ENCODE measurements around the gene C1QTNF9B. TPM values are rescaled to one million over a fixed set of nuclear protein-coding genes. Genes with fewer than 3 reads are reported as not detected.

The C1QTNF9B gene
- total RNA-seq, 1 donor from 2014 or later: 3.1 TPM

- no peak for ATAC-seq
- intact Hi-C loops (cut with DNase I): no loop called here
- no peak for DNase-seq (ENCODE audit: missing footprints)
These were observed 30.2 kb downstream of the C1QTNF9B start for GRCh38 chr13:23867027-23867491.

DNA sequence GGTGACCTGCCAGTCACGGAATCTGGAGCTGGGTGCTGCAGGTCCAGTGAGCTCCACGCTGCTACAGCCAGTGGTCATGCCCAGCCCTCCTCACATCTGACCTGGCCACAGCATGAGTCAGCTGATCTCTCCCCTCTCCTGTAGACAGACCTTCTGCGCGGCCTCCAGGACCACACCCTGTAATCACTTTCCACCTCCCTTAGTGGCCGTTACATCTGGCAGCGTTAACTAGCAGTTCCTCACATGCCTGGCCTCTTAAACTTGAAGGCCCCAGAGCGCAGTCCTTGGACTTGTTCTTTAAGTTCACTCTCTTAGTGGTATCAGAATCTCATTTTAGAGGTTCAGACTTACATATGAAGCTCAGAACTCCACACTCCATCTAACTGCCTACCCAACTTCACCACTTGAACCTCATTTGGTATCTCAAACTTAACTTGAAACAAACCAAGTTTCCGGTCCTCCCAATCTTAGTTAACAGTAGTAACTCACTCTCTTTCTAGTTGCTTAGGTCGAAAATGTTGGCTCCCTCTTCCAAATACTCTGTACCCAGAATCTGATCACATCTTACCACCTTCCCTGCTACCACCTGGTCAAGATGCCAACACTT is 30.8 kb downstream of the C1QTNF9B start:
- ATAC-seq (no peak), DNase-seq (ENCODE audit: missing footprints) (no peak)
- intact Hi-C loops (cut with DNase I): no loop called here

DNA sequence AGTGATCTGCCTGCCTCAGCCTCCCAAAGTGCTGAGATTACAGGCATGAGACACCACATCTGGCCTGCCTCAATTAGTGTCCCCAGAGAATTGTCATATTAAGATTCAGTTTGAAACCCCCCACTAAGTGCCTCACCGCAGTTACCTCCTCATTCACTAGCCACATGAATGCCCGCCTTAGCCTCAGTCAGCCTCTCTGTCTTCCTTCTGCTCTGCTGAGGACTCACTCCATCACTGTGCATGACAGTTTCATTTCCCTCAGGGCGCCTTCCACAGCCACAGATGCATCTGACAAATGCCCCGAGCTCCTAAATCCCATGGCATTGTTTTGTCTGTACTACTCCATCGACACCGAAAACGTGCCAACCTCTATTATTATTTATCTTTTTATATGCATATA is 31.4 kb downstream of the C1QTNF9B start:
- no peak for ATAC-seq
- intact Hi-C loops (cut with DNase I): no loop called here
- DNase-seq (ENCODE audit: missing footprints): no peak

DNA sequence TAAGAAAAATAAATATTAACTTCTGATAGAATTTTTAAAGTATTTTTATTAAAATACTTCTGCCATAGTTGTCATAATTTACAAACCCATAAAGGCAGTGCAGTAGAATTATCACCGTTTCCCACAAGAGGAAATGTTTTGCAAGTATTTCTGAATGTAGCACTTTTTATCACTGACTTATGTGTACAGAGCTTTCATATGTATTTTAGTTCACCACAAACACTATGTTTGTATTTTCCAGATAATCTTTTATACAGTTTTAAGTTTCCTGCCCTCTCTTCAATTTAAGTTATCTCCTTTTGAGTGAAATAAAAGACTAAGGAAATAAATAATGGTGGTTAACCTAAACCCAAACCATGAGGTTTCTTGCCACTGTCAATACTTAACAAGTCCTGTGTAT is 32.3 kb downstream of the C1QTNF9B start:
- DNase-seq (ENCODE audit: missing footprints) (no peak), ATAC-seq (no peak)
- intact Hi-C loops (cut with DNase I): no loop called here

DNA sequence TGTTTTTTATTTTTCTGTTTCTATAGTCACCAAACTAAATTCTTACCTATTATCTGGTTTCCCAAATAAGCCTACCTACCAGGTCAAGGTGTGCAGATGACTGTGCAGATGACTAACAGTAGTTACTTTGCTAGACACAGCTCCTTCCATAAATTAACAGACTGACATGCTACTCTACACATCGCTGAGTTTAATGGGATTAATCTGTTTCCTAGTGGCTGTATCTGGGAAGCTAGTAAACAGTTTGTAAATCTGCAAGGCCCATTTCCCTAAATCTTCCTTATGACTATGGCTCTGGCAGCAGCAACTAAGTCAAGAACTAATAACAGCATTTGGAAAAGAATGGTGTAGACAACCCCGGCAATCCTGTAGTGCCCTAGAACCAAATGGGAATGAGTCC is 36.0 kb downstream of the C1QTNF9B start:
- DNase-seq (ENCODE audit: missing footprints) (no peak), ATAC-seq (no peak)
- intact Hi-C loops (cut with DNase I): no loop called here

- intact Hi-C loops (cut with DNase I): no loop called here
- no peak for DNase-seq (ENCODE audit: missing footprints)
- ATAC-seq: no peak
These were observed 37.4 kb downstream of the C1QTNF9B start for GRCh38 chr13:23859904-23860303.

DNA sequence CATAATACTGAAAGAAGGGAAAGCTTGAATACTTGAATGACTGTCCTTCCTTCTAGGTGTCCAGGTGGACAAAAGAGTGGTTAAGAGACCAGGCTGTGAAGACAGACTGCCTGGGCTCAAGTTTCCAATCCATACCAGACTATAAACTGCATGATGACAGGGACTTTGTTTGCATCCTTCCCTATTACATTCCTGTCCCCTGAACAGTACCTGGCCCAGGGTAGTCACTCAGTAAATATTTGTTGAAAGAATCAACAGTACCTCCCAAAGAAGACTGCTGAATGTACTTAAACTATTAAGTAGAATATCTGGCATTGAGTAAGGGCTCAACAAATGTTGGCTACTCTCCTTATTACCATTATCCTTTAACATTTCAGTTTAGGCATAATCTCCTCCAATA is 37.8 kb downstream of the C1QTNF9B start:
- intact Hi-C loops (cut with DNase I): no loop called here
- ATAC-seq: no peak
- no peak for DNase-seq (ENCODE audit: missing footprints)

GRCh38 chr13:23858546-23858945 is 38.8 kb downstream of the C1QTNF9B start:
- ATAC-seq (no peak), DNase-seq (ENCODE audit: missing footprints) (no peak)
- intact Hi-C loops (cut with DNase I): no loop called here

GRCh38 chr13:23856008-23856750 is 41.1 kb downstream of the C1QTNF9B start:
- intact Hi-C loops (cut with DNase I): no loop called here
- DNase-seq (ENCODE audit: missing footprints) (no peak), ATAC-seq (no peak)

DNA sequence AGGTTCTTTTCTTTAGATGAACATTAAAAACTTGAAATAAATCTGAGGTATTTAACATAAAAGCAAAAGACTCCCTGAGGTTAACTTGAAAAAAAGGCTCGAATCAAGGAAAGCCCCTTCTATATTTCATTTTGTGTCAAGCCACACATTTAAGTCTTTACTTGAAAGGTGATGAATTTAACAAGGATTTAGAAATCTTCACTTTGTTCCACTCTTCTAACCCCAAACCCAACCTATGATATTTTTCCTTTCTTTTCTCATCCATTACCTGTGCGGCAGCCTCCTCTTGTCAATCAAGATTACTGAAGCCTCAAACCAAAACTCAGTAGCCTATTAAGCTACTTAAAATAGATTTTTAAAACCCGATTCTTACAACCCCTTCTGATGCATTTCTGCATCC is 41.9 kb downstream of the C1QTNF9B start:
- DNase-seq (ENCODE audit: missing footprints): no peak
- ATAC-seq: no peak
- intact Hi-C loops (cut with DNase I): no loop called here

DNA sequence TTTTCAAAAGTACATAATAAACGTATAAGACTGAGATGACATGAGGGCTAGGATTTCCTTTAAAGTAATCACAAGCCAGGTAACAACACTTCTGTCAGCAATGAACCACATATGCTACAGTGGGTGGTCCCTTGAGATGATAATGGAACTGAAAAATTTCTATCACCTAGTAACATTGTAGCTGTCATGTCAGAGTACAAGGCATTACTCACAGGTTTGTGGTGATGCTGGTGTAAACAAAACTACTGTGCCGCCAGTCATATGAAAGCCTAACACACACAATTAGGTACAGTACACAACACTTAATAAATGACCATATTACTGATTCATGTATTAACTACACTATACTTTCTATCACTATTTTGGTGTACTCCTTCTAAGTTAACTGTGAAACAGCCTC is 45.0 kb downstream of the C1QTNF9B start:
- intact Hi-C loops (cut with DNase I): no loop called here
- no peak for DNase-seq (ENCODE audit: missing footprints)
- no peak for ATAC-seq

- ATAC-seq: no peak
- intact Hi-C loops (cut with DNase I): no loop called here
- DNase-seq (ENCODE audit: missing footprints): no peak
These were observed 46.2 kb downstream of the C1QTNF9B start for GRCh38 chr13:23851106-23851505.

DNA sequence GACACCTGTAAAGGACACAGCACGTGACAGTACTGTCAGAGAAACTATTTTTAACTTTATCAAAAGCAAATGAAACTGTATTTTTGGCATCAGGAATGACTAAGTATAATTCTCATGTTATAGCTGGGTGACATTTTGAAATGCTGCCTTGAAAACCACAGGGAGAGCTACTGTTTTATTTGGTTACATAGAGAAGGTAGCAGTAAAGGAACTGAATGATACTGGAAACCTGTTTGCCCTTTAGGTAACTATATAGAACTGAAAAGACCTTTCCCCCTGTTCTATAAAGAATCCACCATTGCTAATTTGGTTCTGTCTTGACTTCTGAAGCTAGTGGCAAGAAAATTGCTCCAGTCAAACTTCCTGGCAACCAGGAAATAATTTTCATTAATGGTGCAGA is 47.2 kb downstream of the C1QTNF9B start:
- intact Hi-C loops (cut with DNase I): no loop called here
- DNase-seq (ENCODE audit: missing footprints) (no peak), ATAC-seq (no peak)

DNA sequence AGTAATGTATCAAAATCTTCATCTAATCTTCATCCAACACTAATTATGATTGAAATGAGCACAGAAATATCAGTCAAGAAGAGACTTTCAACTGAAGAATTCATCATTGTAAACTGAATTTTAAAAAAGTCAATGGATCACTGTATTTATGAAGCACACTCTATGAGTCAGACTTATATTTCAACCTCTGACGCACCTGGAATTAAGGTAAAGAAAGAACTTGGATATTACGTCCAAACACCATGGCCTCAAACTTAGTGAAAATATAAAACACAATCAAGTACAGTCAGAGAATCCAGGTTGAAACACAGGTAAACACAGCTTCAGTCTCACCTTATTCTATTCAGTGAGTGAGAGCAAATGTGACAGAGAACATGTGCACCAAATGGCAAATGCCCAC is 47.6 kb downstream of the C1QTNF9B start:
- DNase-seq (ENCODE audit: missing footprints): no peak
- intact Hi-C loops (cut with DNase I): no loop called here
- ATAC-seq: no peak

DNA sequence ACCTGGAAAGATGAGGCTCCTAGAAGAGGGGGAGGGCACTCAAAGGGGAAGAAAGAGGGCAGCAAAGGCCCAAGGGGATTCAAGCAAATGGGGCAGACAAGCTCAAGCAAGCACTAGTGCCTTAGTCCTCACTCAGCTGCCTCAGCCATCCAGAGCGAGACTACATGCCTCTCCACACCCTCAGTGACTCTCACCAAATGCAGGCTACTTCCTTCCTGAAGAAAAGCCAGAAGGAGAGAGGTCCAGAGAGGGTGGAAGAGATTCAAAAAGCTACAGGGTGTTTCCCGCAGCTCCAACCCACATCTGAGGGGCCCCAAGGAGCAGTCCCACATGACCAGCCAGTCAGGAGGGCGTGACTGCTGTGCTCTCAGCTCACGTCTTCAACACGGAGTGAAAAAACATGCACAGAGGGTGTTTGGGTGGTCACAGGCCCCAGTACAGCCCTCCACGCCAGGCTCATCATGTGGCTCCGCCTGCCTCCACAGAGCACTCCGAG is 48.6 kb downstream of the C1QTNF9B start:
- DNase-seq (ENCODE audit: missing footprints): no peak
- peak; percentile 42 for ATAC-seq
- intact Hi-C loops (cut with DNase I): no loop called here

DNA sequence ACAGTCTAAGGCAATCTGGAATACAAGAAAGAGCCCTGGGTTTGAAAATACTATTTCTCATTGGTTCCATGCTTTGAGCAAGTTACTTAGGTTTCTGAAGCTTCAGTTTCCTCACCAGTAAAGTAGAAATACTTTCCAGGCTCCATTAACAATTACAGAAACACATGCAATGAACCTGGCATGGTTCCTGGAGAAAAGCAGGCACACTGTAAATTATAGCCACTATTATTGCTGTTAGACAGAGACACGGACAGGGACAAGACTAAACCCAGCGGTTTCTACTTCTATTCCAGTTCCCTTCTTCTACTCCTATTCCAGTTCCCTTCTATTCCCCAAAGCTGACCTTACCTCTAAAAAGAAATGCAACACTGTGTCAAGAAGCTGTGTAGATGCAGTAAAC is 49.3 kb downstream of the C1QTNF9B start:
- intact Hi-C loops (cut with DNase I): no loop called here
- ATAC-seq (no peak), DNase-seq (ENCODE audit: missing footprints) (no peak)

DNA sequence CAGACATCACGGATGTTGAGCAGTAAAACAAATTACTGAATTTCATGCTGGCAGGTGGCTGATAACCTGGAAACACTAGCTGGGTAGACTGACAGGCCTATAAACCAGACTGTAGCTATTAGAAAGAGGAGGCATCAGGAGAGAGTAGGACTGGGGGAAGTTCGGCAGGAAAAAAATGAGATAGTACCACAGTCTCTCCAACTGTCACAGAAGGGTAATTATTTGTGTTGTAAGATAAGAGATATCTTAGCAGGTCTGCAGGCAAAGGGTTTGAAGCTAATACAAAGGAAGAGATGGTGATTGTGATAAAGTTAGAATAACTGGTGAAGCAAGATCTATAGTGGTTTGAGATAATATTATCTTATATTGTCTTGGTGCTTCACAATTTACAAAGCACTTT is 49.8 kb downstream of the C1QTNF9B start:
- intact Hi-C loops (cut with DNase I): no loop called here
- no peak for ATAC-seq
- DNase-seq (ENCODE audit: missing footprints): no peak

- intact Hi-C loops (cut with DNase I): no loop called here
- DNase-seq (ENCODE audit: missing footprints) (no peak), ATAC-seq (no peak)
These were observed 52.1 kb downstream of the C1QTNF9B start for GRCh38 chr13:23845105-23845725.

DNA sequence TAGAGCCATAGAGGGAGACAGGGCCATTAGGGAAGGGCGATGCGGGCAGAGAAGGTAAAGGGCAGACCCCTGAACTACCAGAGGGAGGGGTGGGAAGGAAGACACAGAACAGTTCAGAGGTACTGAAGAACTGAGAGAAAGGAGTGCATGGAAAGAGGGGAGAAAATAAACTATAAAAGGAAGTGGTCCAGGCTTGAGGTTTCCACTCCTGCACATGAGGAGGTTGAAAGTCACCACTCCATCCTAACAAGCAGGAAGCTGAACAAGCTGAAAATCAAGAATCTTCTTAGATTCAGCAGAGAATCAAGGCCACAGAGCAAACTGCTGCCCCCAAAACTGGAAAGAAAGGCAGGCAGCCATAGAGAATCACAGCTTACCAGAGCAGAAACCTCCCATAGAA is 53.2 kb downstream of the C1QTNF9B start:
- ATAC-seq: no peak
- intact Hi-C loops (cut with DNase I): no loop called here

DNA sequence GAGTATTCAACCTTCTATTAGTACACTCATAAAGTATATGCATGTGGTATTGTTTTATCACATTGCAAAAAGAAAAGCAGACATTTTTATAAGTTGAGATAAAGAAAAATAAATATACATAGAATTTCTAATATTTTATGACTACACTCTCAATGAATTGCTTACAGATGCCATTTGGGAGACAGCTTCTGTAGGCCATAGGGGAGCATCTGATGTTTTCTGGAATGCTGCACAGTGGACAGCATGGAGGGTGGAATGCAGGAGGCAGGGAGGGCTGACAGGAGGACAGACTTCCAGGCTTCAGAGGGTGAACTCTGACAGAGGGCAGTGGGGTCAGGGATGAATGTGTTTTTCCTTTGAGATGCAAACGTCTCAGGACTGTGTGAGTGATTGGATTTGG is 53.9 kb downstream of the C1QTNF9B start:
- intact Hi-C loops (cut with DNase I): no loop called here
- no peak for DNase-seq (ENCODE audit: missing footprints)
- ATAC-seq: no peak

More for the DNA sequence above, 53.2 kb downstream of the C1QTNF9B start:
- DNase-seq (ENCODE audit: missing footprints): no peak

Data from Right ventricle myocardium inferior (tissue), 1 donor.